ENCODE results near the gene FAM222B. TPM values are rescaled to one million over a fixed set of nuclear protein-coding genes. Genes with fewer than 3 reads are reported as not detected.
"Not testable (repeated sequence)": the region's sequence is repeated elsewhere in the genome, so short reads cannot be mapped to it uniquely, and the experiment has no call there.

The FAM222B gene
- polyA plus RNA-seq, 1 donor from 2014 or later = 6.4 TPM

DNA sequence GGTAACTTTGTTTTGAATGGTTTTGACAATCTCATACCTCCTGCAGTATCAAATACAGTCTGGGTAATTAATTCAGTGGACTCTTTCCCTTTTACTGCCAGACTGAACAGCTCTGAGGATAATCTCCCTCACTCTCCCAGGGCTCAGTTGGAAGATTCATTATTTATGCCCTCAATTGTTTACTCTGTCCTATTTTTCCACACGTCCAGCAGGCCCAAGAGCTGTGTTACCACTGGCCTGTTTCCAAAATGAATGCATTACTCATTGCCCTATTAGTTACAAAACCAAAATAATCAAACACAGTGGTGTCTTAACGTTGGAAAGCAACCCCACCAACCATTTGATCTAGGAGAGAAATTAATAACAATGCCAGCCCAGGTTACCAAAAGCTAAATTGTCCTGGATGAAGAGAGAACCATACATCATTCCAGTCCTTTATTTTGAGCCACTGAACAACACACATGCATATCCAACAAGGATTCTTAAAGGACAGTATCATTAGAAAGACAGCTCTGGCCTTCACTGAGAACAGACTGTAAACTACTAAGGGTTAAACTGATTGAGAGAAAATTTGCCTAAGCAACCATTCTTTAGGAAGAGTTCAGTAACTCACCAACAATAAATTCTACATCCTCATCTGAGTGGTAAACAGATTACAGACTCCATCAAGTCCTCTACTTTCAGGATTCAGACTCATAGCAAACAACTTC, 34.5 kb downstream of the FAM222B start:
- H3K4me2 ChIP-seq (ENCODE audit: low read length) = peak overlapping the region; percentile 81
- H4K20me1 ChIP-seq (ENCODE audit: insufficient read depth) = peaks cover 5% of the 10 kb centered on the region
- peaks cover 70% of the 10 kb centered on the region for H3K79me2 ChIP-seq (replicated peaks; ENCODE audit: insufficient read depth, low read length)
- H3K9me3 ChIP-seq (ENCODE audit: low read length) = no peaks in the 10 kb centered on the region
- H3K27ac ChIP-seq (ENCODE audit: low read length) = peak overlapping the region; percentile 34
- H3K9ac ChIP-seq (ENCODE audit: low read length) = peak overlapping the region; percentile 39
- H3F3A ChIP-seq (ENCODE audit: insufficient read depth, low read length, poor library complexity, severe bottlenecking) = no peaks in the 10 kb centered on the region
- no peaks in the 10 kb centered on the region for H3K9me2 ChIP-seq (ENCODE audit: insufficient read depth, low read length)
- TF ChIP-seq MXI1 (conservative IDR thresholded peaks at IDR 0.05; ENCODE audit: poor library complexity, severe bottlenecking) = no peak
- TF ChIP-seq, protein P1, sequence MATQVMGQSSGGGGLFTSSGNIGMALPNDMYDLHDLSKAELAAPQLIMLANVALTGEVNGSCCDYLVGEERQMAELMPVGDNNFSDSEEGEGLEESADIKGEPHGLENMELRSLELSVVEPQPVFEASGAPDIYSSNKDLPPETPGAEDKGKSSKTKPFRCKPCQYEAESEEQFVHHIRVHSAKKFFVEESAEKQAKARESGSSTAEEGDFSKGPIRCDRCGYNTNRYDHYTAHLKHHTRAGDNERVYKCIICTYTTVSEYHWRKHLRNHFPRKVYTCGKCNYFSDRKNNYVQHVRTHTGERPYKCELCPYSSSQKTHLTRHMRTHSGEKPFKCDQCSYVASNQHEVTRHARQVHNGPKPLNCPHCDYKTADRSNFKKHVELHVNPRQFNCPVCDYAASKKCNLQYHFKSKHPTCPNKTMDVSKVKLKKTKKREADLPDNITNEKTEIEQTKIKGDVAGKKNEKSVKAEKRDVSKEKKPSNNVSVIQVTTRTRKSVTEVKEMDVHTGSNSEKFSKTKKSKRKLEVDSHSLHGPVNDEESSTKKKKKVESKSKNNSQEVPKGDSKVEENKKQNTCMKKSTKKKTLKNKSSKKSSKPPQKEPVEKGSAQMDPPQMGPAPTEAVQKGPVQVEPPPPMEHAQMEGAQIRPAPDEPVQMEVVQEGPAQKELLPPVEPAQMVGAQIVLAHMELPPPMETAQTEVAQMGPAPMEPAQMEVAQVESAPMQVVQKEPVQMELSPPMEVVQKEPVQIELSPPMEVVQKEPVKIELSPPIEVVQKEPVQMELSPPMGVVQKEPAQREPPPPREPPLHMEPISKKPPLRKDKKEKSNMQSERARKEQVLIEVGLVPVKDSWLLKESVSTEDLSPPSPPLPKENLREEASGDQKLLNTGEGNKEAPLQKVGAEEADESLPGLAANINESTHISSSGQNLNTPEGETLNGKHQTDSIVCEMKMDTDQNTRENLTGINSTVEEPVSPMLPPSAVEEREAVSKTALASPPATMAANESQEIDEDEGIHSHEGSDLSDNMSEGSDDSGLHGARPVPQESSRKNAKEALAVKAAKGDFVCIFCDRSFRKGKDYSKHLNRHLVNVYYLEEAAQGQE (IDR thresholded peaks at IDR 0.05; ENCODE audit: borderline replicate concordance) = no peak
- TF ChIP-seq POLR2AphosphoS5 (IDR thresholded peaks at IDR 0.05) = no peak
- no peak for TF ChIP-seq EZH2 (IDR thresholded peaks at IDR 0.05; ENCODE audit: borderline replicate concordance, insufficient read depth, low read length, poor library complexity, severe bottlenecking)
- TF ChIP-seq RAD21 (conservative IDR thresholded peaks at IDR 0.05) = no peak
- no peak for TF ChIP-seq EP300 (conservative IDR thresholded peaks at IDR 0.05; ENCODE audit: poor library complexity, severe bottlenecking)
- no peak for TF ChIP-seq SMC3 (conservative IDR thresholded peaks at IDR 0.05; ENCODE audit: poor library complexity)
- H3K4me3 ChIP-seq (ENCODE audit: low read length) = peak overlapping the region; percentile 81
- no peak overlapping the region for H2AFZ ChIP-seq (ENCODE audit: low read depth, low read length)
- H3K27me3 ChIP-seq (ENCODE audit: insufficient read depth, low read depth, low read length) = no peaks in the 10 kb centered on the region
- H3K36me3 ChIP-seq (ENCODE audit: insufficient read depth, low read length) = peaks cover 4% of the 10 kb centered on the region

DNA sequence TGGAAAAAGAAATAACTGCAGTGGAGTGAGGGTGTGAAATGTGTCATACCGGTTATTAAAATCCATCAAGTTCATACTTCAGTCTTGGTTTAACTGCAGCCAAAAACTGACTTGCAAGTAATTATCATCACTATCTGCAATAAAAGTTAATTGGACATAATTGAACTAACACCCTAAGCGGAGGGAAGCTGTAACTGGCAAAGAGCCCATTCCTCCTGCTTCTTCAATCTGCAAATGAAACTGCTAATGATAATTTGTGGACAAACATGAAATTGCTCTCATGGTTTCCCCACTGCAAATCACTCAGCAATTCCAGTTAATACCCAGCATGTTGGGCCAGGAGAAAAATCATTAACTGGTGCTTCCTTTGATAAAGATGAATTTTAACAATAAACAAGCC, 46.5 kb downstream of the FAM222B start:
- H3K9me2 ChIP-seq (ENCODE audit: insufficient read depth, low read length) = no peaks in the 10 kb centered on the region
- no peak overlapping the region for H3K9ac ChIP-seq (ENCODE audit: low read length)
- no peak overlapping the region for H3K27ac ChIP-seq (ENCODE audit: low read length)
- H3F3A ChIP-seq (ENCODE audit: insufficient read depth, low read length, poor library complexity, severe bottlenecking) = no peaks in the 10 kb centered on the region
- H3K27me3 ChIP-seq (ENCODE audit: insufficient read depth, low read depth, low read length) = no peaks in the 10 kb centered on the region
- TF ChIP-seq SMC3 (conservative IDR thresholded peaks at IDR 0.05; ENCODE audit: poor library complexity) (no peak), EP300 (conservative IDR thresholded peaks at IDR 0.05; ENCODE audit: poor library complexity, severe bottlenecking) (no peak), TAF1 (IDR thresholded peaks at IDR 0.05; ENCODE audit: low read depth) (no peak), RAD21 (conservative IDR thresholded peaks at IDR 0.05) (no peak), POLR2AphosphoS5 (IDR thresholded peaks at IDR 0.05) (no peak), EZH2 (IDR thresholded peaks at IDR 0.05; ENCODE audit: borderline replicate concordance, insufficient read depth, low read length, poor library complexity, severe bottlenecking) (no peak), MXI1 (conservative IDR thresholded peaks at IDR 0.05; ENCODE audit: poor library complexity, severe bottlenecking) (no peak)
- TF ChIP-seq, protein P1 (IDR thresholded peaks at IDR 0.05; ENCODE audit: borderline replicate concordance) = no peak
- TF ChIP-seq, protein P2, sequence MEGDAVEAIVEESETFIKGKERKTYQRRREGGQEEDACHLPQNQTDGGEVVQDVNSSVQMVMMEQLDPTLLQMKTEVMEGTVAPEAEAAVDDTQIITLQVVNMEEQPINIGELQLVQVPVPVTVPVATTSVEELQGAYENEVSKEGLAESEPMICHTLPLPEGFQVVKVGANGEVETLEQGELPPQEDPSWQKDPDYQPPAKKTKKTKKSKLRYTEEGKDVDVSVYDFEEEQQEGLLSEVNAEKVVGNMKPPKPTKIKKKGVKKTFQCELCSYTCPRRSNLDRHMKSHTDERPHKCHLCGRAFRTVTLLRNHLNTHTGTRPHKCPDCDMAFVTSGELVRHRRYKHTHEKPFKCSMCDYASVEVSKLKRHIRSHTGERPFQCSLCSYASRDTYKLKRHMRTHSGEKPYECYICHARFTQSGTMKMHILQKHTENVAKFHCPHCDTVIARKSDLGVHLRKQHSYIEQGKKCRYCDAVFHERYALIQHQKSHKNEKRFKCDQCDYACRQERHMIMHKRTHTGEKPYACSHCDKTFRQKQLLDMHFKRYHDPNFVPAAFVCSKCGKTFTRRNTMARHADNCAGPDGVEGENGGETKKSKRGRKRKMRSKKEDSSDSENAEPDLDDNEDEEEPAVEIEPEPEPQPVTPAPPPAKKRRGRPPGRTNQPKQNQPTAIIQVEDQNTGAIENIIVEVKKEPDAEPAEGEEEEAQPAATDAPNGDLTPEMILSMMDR (IDR thresholded peaks at IDR 0.05; ENCODE audit: poor library complexity, severe bottlenecking) = no peak
- H4K20me1 ChIP-seq (ENCODE audit: insufficient read depth) = peaks cover 11% of the 10 kb centered on the region
- H3K36me3 ChIP-seq (ENCODE audit: insufficient read depth, low read length) = no peaks in the 10 kb centered on the region
- H3K79me2 ChIP-seq (replicated peaks; ENCODE audit: insufficient read depth, low read length) = peaks cover 56% of the 10 kb centered on the region
- peak overlapping the region; percentile 19 for H3K4me2 ChIP-seq (ENCODE audit: low read length)
- H3K4me3 ChIP-seq (ENCODE audit: low read length) = no peak overlapping the region
- no peak overlapping the region for H2AFZ ChIP-seq (ENCODE audit: low read depth, low read length)
- H3K9me3 ChIP-seq (ENCODE audit: low read length) = no peaks in the 10 kb centered on the region

DNA sequence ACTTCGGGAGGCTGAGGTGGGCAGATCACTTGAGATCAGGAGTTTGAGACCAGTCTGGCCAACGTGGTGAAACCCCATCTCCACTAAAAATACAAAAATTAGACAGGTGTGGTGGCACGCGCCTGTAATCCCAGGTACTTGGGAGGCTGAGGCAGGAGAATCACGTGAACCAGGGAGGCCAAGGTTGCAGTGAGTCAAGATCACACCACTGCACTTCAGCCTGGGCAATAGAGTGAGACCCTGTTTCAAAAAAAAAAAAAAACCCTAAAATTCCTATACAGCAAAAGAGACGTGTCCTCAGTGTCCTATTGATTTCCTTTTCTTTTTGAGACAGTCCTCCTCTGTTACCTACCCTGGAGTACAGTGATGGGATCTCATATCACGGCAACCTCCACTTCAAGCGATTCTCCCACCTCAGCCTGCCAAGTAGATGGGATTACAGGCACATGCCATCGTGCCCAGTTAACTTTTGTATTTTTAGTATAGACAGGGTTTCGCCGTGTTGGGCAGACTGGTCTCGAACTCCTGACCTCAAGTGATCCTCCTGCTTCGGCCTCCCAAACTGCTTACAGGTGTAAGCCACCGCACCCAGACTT, 47.6 kb downstream of the FAM222B start:
- not testable (repeated sequence) for H3K9ac ChIP-seq (ENCODE audit: low read length); H3K9me3 ChIP-seq (ENCODE audit: low read length); H2AFZ ChIP-seq (ENCODE audit: low read depth, low read length); H3K27me3 ChIP-seq (ENCODE audit: insufficient read depth, low read depth, low read length); H3K4me2 ChIP-seq (ENCODE audit: low read length); H3K36me3 ChIP-seq (ENCODE audit: insufficient read depth, low read length); H3F3A ChIP-seq (ENCODE audit: insufficient read depth, low read length, poor library complexity, severe bottlenecking); H3K4me3 ChIP-seq (ENCODE audit: low read length); H3K9me2 ChIP-seq (ENCODE audit: insufficient read depth, low read length); H3K27ac ChIP-seq (ENCODE audit: low read length)
- Histone ChIP-seq H4K20me1 (ENCODE audit: insufficient read depth) (peaks cover 11% of the 10 kb centered on the region), H3K79me2 (replicated peaks; ENCODE audit: insufficient read depth, low read length) (peaks cover 56% of the 10 kb centered on the region)
